Heart left ventricle (tissue), 16 donors: Measurements from ENCODE around the gene BNIP1. TPM values are rescaled to one million over a fixed set of nuclear protein-coding genes. Genes with fewer than 3 reads are reported as not detected.

Source experiments
- ATAC-seq, 4 donors: fragments of 200-7000 bp; cut with Tn5 transposase; one replicate each; pipeline ENCODE4 v1.9.1; 2020 to 2022; ENCODE audit warnings: moderate library complexity in 4 of 4, mild to moderate bottlenecking in 3 of 4, moderate number of reproducible peaks in 1 of 4
- DNase-seq, 5 donors: peaks; one replicate each; pipeline ENCODE4 v3.0.0-alpha.2; 2020
- H3K27ac ChIP-seq, 12 donors: fragments of 200-600 bp; sonication (generic) in 4 of 12; one replicate each; pipeline versions ENCODE4 v1.5.0 to v1.8.0; 2016 to 2022; ENCODE audit warnings: mild to moderate bottlenecking in 2 of 12
- H3K27me3 ChIP-seq, 9 donors: fragments of 200-600 bp; sonication (generic) in 2 of 9; one replicate each; pipeline versions ENCODE4 v1.5.1 to v1.8.0; 2016 to 2022; ENCODE audit warnings: mild to moderate bottlenecking in 3 of 9
- H3K36me3 ChIP-seq, 9 donors: fragments of 200-600 bp; sonication (generic) in 2 of 9; one replicate each; pipeline versions ENCODE4 v1.5.0 to v1.8.0; 2018 to 2022; ENCODE audit warnings: mild to moderate bottlenecking in 2 of 9
- H3K4me1 ChIP-seq, 12 donors: fragments of 200-600 bp; sonication (generic) in 4 of 12; one replicate each; pipeline versions ENCODE4 v1.5.0 to v1.8.0; 2016 to 2022; ENCODE audit warnings: mild to moderate bottlenecking in 3 of 12
- H3K4me3 ChIP-seq, 12 donors: fragments of 200-600 bp; sonication (generic) in 4 of 12; one replicate each; pipeline versions ENCODE4 v1.5.0 to v1.8.0; 2017 to 2022; ENCODE audit warnings: mild to moderate bottlenecking in 9 of 12, moderate library complexity in 4 of 12
- H3K9me3 ChIP-seq, 12 donors: fragments of 200-600 bp; sonication (generic) in 4 of 12; one replicate each; pipeline versions ENCODE4 v1.5.0 to v1.8.0; 2016 to 2022; ENCODE audit warnings: mild to moderate bottlenecking in 1 of 12
- CTCF ChIP-seq, 12 donors: fragments of 200-600 bp; sonication (generic) in 4 of 12; IDR thresholded peaks; one replicate each; pipeline versions ENCODE4 v1.5.0 to v1.8.0; 2018 to 2022; ENCODE audit warnings: antibody characterized with exemption in 12 of 12, mild to moderate bottlenecking in 5 of 12
- POLR2A ChIP-seq, 2 donors: fragments of 450-650 bp; IDR thresholded peaks; one replicate each; pipeline ENCODE4 v1.6.1; 2017; ENCODE audit warnings: antibody characterized with exemption in 2 of 2, mild to moderate bottlenecking in 2 of 2, moderate library complexity in 2 of 2
- WGBS, 4 donors: extraction: QIAGEN DNeasy Blood & Tissue Kit in 2 of 4; methylation state at CpG; one replicate each; pipeline versions ENCODE4 v1.1.5 to v1.1.7; 2013 to 2018; 5-methylcytosine and 5-hydroxymethylcytosine counted together
- intact Hi-C, 10 donors: fragments of 100-400 bp; cut with DNase I; formaldehyde crosslinking; loops; one replicate each; pipeline versions ENCODE4 v1.11.1 to v1.14.2; 2022
- polyA plus RNA-seq, 2 donors: library from polyadenylated mRNA; stranded (reverse); fragments of 200-250 nt; gene quantifications; one replicate each; pipeline ENCODE4 v1.2.3, GENCODE V29; 2013
- total RNA-seq, 9 donors: library from RNA; depleted of rRNA in 2 of 9; stranded (reverse); fragments of >200 nt in 2 of 9; fragmentation: NEBNext Ultra II Directional in 3 of 9; extraction: Animal tissue kit (Norgen Biotek cat#: 25700) in 3 of 9; gene quantifications; one replicate each; pipeline versions ENCODE4 v1.1.0 to v1.2.4, GENCODE V29; 2016 to 2023
- donor health status: ischemic (EF 13 %, LVEDD 7.1; RV severe dilation, severe dysfunction).
- donor health status: healthy with polysubstance abuse.
- donor health status: DM: no; HTN: yes; CAD: no.
- donor health status: DM: no; HTN: no; CAD: no.
- donor health status: ischemic (EF 25% LVEDD 6.9; RV normal size, moderate dysfunction).
- donor health status: ischemic (EF 25% LVEDD 5.7; RV mildly dilated, moderate dysfunction).
- donor health status: healthy.
- donor health status: DM: yes; HTN: yes; CAD: no.
- donor health status: ischemic (EF 35%, LVEDD 5.7; RV mildly dilated, moderate dysfunction).
- donor health status: nonischemic (EF 11% LVEDD 7.7; RV severe dilation, severe dysfunction).
- donor health status: DM: yes; HTN: yes; CAD: no.
- donor health status: PGD.
- donor health status: ischemic (EF 29% LVEDD 5.4; RV normal size, mild dysfunction).
- donor health status: nonischemic (EF 23%, LVEDD 6.1; RV moderate dilation, normal function).

BNIP1 gene
- total and polyA plus RNA-seq, 11 donors = 8.0 to 18.3 (median 10.0) TPM

- no peaks in the 10 kb centered on the region for H3K9me3 ChIP-seq
- H3K36me3 ChIP-seq = peaks cover 0 to 40% (median 25%) of the 10 kb centered on the region in 9 donors
- WGBS, 4 donors = 63 to 93% (median 78%) methylated on average over 3 to 4 of the region's 4 CpGs
- H3K27ac ChIP-seq = no peak overlapping the region
- no peak overlapping the region for H3K4me3 ChIP-seq
- no peaks in the 10 kb centered on the region for H3K27me3 ChIP-seq
- intact Hi-C loops = loop anchor here in 7 of 10 donors (5.0 to 10.0 kb wide), 7 partner anchors 83 to 436 kb away; partner anchors contain the start of genes ATP6V0E1 (in 6 of the 7) and CREBRF (in 2 of the 7)
- H3K4me1 ChIP-seq = peaks cover 0 to 13% (median 5%) of the 10 kb centered on the region in 12 donors
- TF ChIP-seq CTCF (IDR thresholded peaks at IDR 0.05) = no peak
- no peak for TF ChIP-seq POLR2A (IDR thresholded peaks at IDR 0.05)
- DNase-seq (no peak), ATAC-seq (no peak)
These were observed 3.6 kb upstream of the BNIP1 start for GRCh38 chr5:173140769-173141168.

- DNase-seq (no peak), ATAC-seq (no peak)
- 88 to 93% (median 90%) methylated on average over 8 of the region's 8 CpGs for WGBS, 4 donors
- intact Hi-C loops = loop anchor here in 7 of 10 donors (5.0 to 10.0 kb wide), 7 partner anchors 86 to 439 kb away; partner anchors contain the start of genes ATP6V0E1 (in 6 of the 7) and CREBRF (in 2 of the 7)
- TF ChIP-seq POLR2A (IDR thresholded peaks at IDR 0.05) (no peak), CTCF (IDR thresholded peaks at IDR 0.05) (no peak)
- Histone ChIP-seq H3K9me3 (no peaks in the 10 kb centered on the region), H3K4me3 (no peak overlapping the region), H3K27me3 (no peaks in the 10 kb centered on the region), H3K36me3 (peaks cover 0 to 32% (median 20%) of the 10 kb centered on the region in 9 donors), H3K27ac (no peak overlapping the region), H3K4me1 (peaks cover 0 to 14% (median 5%) of the 10 kb centered on the region in 12 donors)
These were observed 764 bp upstream of the BNIP1 start for GRCh38 chr5:173143567-173143966.

- TF ChIP-seq CTCF (IDR thresholded peaks at IDR 0.05) (no peak), POLR2A (IDR thresholded peaks at IDR 0.05) (no peak)
- Histone ChIP-seq H3K27ac (no peak overlapping the region), H3K27me3 (no peaks in the 10 kb centered on the region), H3K9me3 (no peaks in the 10 kb centered on the region), H3K36me3 (peaks cover 0 to 66% (median 49%) of the 10 kb centered on the region in 9 donors), H3K4me3 (no peak overlapping the region), H3K4me1 (peaks cover 0 to 14% (median 5%) of the 10 kb centered on the region in 12 donors)
- 60 to 72% (median 69%) methylated on average over 2 of the region's 2 CpGs for WGBS, 4 donors
- intact Hi-C loops = loop anchor here in 6 of 10 donors (10.0 kb wide), 5 partner anchors 94 to 444 kb away; partner anchors contain the start of genes ATP6V0E1 (in 4 of the 6) and CREBRF (in 1 of the 6)
- ATAC-seq = no peak
- DNase-seq = no peak
These were observed 4.0 kb downstream of the BNIP1 start for GRCh38 chr5:173148354-173148753.

- H3K9me3 ChIP-seq = no peaks in the 10 kb centered on the region
- H3K4me3 ChIP-seq = no peak overlapping the region
- H3K27me3 ChIP-seq = no peaks in the 10 kb centered on the region
- H3K36me3 ChIP-seq = peaks cover 3 to 97% (median 88%) of the 10 kb centered on the region in 9 donors
- H3K4me1 ChIP-seq = no peaks in the 10 kb centered on the region
- DNase-seq (no peak), ATAC-seq (no peak)
- 93 to 97% (median 94%) methylated on average over 5 of the region's 5 CpGs for WGBS, 4 donors
- no peak overlapping the region for H3K27ac ChIP-seq
- intact Hi-C loops = loop anchor here in 1 of 10 donors (10.0 kb wide), 1 partner anchor 448 kb away; no protein-coding TSS in a partner anchor
- TF ChIP-seq POLR2A (IDR thresholded peaks at IDR 0.05) (no peak), CTCF (IDR thresholded peaks at IDR 0.05) (no peak)
These were observed 8.2 kb downstream of the BNIP1 start for GRCh38 chr5:173152547-173152946.
